Esophagus squamous epithelium (tissue), 5 donors: Measurements from ENCODE around the gene BTN3A1. TPM values are rescaled to one million over a fixed set of nuclear protein-coding genes. Genes with fewer than 3 reads are reported as not detected.
A peak's percentile ranks its signal among the peaks of the same experiment; 100 is the strongest.

Source experiments
- DNase-seq: peaks from one replicate; lab custom pipeline; 2025; lab: John Stamatoyannopoulos, UW
- H3K27ac ChIP-seq, 4 donors: fragments of 200-600 bp; sonication (generic); one replicate each; pipeline ENCODE4 v1.5.1; 2016 to 2019; ENCODE audit warnings: mild to moderate bottlenecking in 1 of 4
- H3K27me3 ChIP-seq, 4 donors: fragments of 200-600 bp; sonication (generic); 1 replicate in 3 of 4; 2 replicates in 1 of 4; pipeline versions ENCODE4 v1.5.1 to v1.6.0; 2017 to 2021; ENCODE audit warnings: antibody characterized with exemption in 1 of 4
- H3K36me3 ChIP-seq, 3 donors: fragments of 200-600 bp; sonication (generic); one replicate each; pipeline ENCODE4 v1.5.1; 2016 to 2019
- H3K4me1 ChIP-seq, 3 donors: fragments of 200-600 bp; sonication (generic); one replicate each; pipeline ENCODE4 v1.5.1; 2017 to 2019
- H3K4me3 ChIP-seq, 4 donors: fragments of 200-600 bp; sonication (generic); 1 replicate in 3 of 4; 2 replicates in 1 of 4; pipeline ENCODE4 v1.5.1; 2016 to 2019; ENCODE audit warnings: mild to moderate bottlenecking in 2 of 4, moderate library complexity in 1 of 4
- H3K9me3 ChIP-seq, 3 donors: fragments of 200-600 bp; sonication (generic); one replicate each; pipeline ENCODE4 v1.5.1; 2016 to 2019
- CTCF ChIP-seq, 6 experiments: fragments of 450-650 bp in 4 of 6; fragments of 200-600 bp in 2 of 6; sonication (generic) in 2 of 6; IDR thresholded peaks; one replicate each; pipeline ENCODE4 v1.5.1; 2016 to 2019; ENCODE audit warnings: antibody characterized with exemption in 6 of 6, mild to moderate bottlenecking in 4 of 6, moderate library complexity in 4 of 6
- POLR2A ChIP-seq, 4 donors: fragments of 450-650 bp; IDR thresholded peaks; one replicate each; pipeline ENCODE4 v1.6.1; 2017; ENCODE audit warnings: antibody characterized with exemption in 4 of 4, mild to moderate bottlenecking in 4 of 4, moderate library complexity in 3 of 4
- WGBS, 2 donors: methylation state at CpG; one replicate each; pipeline ENCODE4 v1.1.5; 2018; 5-methylcytosine and 5-hydroxymethylcytosine counted together
- intact Hi-C: fragments of 100-400 bp; cut with DNase I; formaldehyde crosslinking; loops from one replicate; pipeline ENCODE4 v1.15.0; 2022
- total RNA-seq, 4 donors: library from RNA; depleted of rRNA; stranded (reverse); fragments of >200 nt; gene quantifications; one replicate each; pipeline ENCODE4 v1.1.0, GENCODE V29; 2016
- donor health status: DM: yes; HTN: yes; CAD: no.

The BTN3A1 gene
- total RNA-seq, 4 donors from 2014 or later, result 4.2 to 14.4 (median 8.0) TPM

- peaks cover 0 to 11% (median 8%) of the 10 kb centered on the region in 3 donors for H3K4me1 ChIP-seq
- intact Hi-C loops, result no loop called here
- no peak for TF ChIP-seq CTCF (IDR thresholded peaks at IDR 0.05)
- H3K27me3 ChIP-seq, result no peaks in the 10 kb centered on the region
- H3K27ac ChIP-seq, result no peak overlapping the region
- no peak overlapping the region for H3K4me3 ChIP-seq
- H3K9me3 ChIP-seq, result no peaks in the 10 kb centered on the region
- no peak for DNase-seq
- WGBS, 2 donors, result 66 to 83% methylated on average over 3 of the region's 3 CpGs
- H3K36me3 ChIP-seq, result peaks cover 0 to 25% (median 0%) of the 10 kb centered on the region in 3 donors
Measured at GRCh38 chr6:26379292-26379691, 22.8 kb upstream of the BTN3A1 start.

GRCh38 chr6:26379740-26380139 lies 22.3 kb upstream of the BTN3A1 start:
- H3K9me3 ChIP-seq, result no peaks in the 10 kb centered on the region
- no peak overlapping the region for H3K4me3 ChIP-seq
- intact Hi-C loops, result no loop called here
- no peak for DNase-seq
- no peaks in the 10 kb centered on the region for H3K27me3 ChIP-seq
- H3K27ac ChIP-seq, result no peak overlapping the region
- peaks cover 0 to 20% (median 0%) of the 10 kb centered on the region in 3 donors for H3K36me3 ChIP-seq
- H3K4me1 ChIP-seq, result peaks cover 0 to 16% (median 8%) of the 10 kb centered on the region in 3 donors
- TF ChIP-seq POLR2A (IDR thresholded peaks at IDR 0.05) (no peak), CTCF (IDR thresholded peaks at IDR 0.05) (no peak)

- Histone ChIP-seq H3K27ac (no peak overlapping the region), H3K36me3 (peaks cover 0 to 15% (median 0%) of the 10 kb centered on the region in 3 donors), H3K9me3 (no peaks in the 10 kb centered on the region), H3K4me3 (no peak overlapping the region), H3K4me1 (peaks cover 0 to 21% (median 8%) of the 10 kb centered on the region in 3 donors), H3K27me3 (no peaks in the 10 kb centered on the region)
- WGBS, 2 donors, result 71 to 79% methylated on average over 3 of the region's 3 CpGs
- intact Hi-C loops, result no loop called here
- DNase-seq, result no peak
- TF ChIP-seq POLR2A (IDR thresholded peaks at IDR 0.05) (no peak), CTCF (IDR thresholded peaks at IDR 0.05) (no peak)
Measured at GRCh38 chr6:26380256-26380655, 21.8 kb upstream of the BTN3A1 start.

- TF ChIP-seq CTCF (IDR thresholded peaks at IDR 0.05) (no peak), POLR2A (IDR thresholded peaks at IDR 0.05) (no peak)
- Histone ChIP-seq H3K9me3 (no peaks in the 10 kb centered on the region), H3K27me3 (no peaks in the 10 kb centered on the region), H3K36me3 (no peaks in the 10 kb centered on the region), H3K4me1 (peaks cover 3 to 25% (median 8%) of the 10 kb centered on the region in 3 donors), H3K4me3 (no peak overlapping the region), H3K27ac (no peak overlapping the region)
- intact Hi-C loops, result no loop called here
- DNase-seq, result no peak
- WGBS, 2 donors, result 91 to 100% methylated on average over 6 of the region's 6 CpGs
Measured at GRCh38 chr6:26382121-26382520, 20.0 kb upstream of the BTN3A1 start.

- no peaks in the 10 kb centered on the region for H3K27me3 ChIP-seq
- 11 to 15% methylated on average over 7 of the region's 7 CpGs for WGBS, 2 donors
- intact Hi-C loops, result no loop called here
Measured at GRCh38 chr6:26383624-26384417, 18.3 kb upstream of the BTN3A1 start.

More at GRCh38 chr6:26383624-26384417, 18.3 kb upstream of the BTN3A1 start:
- no peaks in the 10 kb centered on the region for H3K9me3 ChIP-seq
- peak in 1 of 4 donors; percentile 25 for TF ChIP-seq POLR2A (IDR thresholded peaks at IDR 0.05)
- no peak for TF ChIP-seq CTCF (IDR thresholded peaks at IDR 0.05)
- H3K36me3 ChIP-seq, result peaks cover 0 to 9% (median 0%) of the 10 kb centered on the region in 3 donors
- H3K4me1 ChIP-seq, result peaks cover 3 to 25% (median 8%) of the 10 kb centered on the region in 3 donors
- peak overlapping the region; percentile 68 to 89 (median 86) for H3K27ac ChIP-seq
- DNase-seq, result no peak
- peak overlapping the region; percentile 45 to 82 (median 70) for H3K4me3 ChIP-seq
